Measurements from ENCODE around the gene SYT12.

DNA sequence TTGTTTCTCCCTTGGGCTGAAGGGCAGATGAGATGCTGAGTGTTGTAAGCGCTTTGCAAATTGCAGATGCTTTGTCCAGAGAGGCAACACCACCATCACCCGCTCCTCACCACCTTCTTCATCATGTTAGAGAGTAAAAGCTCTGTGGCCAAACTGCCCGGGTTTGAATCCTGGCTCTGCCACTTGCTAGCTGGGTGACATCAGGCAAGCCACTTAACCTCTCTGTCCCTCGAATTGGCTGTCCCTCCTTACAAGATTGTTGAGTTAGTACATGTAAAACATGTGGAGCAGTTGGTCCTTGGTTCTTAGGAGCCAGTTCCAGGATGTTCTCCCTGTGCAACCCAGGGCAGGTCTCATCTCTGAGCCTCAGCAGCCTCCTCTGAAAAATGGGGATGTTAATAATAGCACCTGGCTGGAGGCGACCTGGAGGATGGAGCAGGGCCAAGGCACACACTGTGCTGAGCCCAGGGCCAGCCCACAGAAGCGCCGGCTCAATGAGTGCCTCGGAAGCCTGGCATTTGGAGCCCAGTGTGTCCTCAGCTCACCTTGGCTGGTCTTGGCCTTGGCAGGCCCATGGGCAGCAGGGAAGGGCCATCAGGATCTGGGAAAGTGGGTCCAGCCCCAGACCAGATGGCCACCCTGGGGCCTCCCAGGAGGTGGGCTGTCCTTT, 37.3 kb upstream of the SYT12 start:
- TF ChIP-seq MAX (IDR thresholded peaks at IDR 0.05) (no peak), CHD1 (IDR thresholded peaks at IDR 0.05; ENCODE audit: low read depth, low read length) (no peak), SP1 (IDR thresholded peaks at IDR 0.05; ENCODE audit: low read depth, low read length) (no peak), CTCF (IDR thresholded peaks at IDR 0.05; ENCODE audit: control extremely low read depth in 1 of 3, insufficient read depth in 1 of 3, low read depth in 1 of 3, low read length in 3 of 3) (no peak)
